NCI-H2227 treated with DMSO at 0.1 percent for 48 hours (cell line): ENCODE results near the gene PTPRU.
"Not testable (repeated sequence)": the region's sequence is repeated elsewhere in the genome, so short reads cannot be mapped to it uniquely, and the experiment has no call there.

ENCODE experiments used
- DNase-seq: peaks from one replicate; lab custom pipeline; 2025; lab: John Stamatoyannopoulos, UW

PTPRU gene

GRCh38 chr1:29290414-29290985 lies 54.2 kb downstream of the PTPRU start:
- no peak for DNase-seq

DNA sequence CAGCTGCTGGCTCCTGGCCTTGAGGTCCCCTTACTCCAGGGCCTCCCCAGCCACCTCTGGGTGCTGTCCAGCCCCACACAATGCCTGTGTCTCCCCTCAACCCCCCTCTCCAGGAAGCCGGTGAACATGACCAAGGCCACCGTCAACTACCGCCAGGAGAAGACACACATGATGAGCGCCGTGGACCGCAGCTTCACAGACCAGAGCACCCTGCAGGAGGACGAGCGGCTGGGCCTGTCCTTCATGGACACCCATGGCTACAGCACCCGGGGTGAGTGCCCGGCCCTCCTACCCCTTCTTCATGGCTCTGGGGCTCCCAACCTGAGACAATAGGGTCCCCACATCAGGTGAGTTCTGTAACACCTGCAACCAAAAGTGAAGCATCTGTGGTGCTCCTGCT lies 55.4 kb downstream of the PTPRU start:
- DNase-seq = no peak

DNA sequence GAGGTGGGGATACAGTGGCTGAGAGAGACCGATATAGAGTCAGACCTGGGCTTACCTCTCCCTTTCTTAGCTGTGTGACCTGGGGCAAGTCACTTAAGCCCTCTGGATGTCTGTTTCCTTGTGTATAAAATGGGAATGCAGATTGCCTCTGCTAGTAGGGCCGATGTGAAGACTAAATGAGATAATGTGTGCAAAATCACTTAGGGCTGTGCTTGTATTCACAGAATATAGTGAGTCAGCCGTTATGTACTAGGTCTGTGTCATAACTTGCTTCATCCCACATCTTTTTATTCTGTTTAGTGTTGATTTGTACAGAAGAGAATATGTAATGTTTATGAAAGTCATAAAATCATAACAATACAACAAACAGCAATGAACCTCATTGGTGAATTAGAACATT lies 56.0 kb downstream of the PTPRU start:
- DNase-seq = no peak

GRCh38 chr1:29297450-29297849 lies 61.1 kb downstream of the PTPRU start:
- no peak for DNase-seq

DNA sequence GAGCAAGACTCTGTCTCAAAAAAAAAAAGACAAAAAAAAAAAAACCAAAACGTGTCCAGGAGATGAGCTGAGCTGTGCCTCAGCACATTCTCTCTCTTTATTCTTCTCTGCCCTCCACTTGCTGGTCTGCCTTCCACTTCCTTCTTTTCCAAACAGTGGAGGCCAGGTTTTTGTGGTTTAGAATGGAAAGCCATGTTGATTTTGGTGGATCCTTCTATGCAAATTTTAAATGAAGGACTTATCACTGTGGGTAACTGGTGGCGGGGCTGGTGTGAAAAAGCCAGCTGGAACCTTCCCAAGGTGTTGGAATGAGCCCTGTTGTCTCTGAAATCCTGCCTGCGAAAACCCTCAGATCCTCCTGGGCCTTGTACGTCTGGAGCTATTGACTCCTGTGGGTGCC lies 61.9 kb downstream of the PTPRU start:
- DNase-seq = no peak

DNA sequence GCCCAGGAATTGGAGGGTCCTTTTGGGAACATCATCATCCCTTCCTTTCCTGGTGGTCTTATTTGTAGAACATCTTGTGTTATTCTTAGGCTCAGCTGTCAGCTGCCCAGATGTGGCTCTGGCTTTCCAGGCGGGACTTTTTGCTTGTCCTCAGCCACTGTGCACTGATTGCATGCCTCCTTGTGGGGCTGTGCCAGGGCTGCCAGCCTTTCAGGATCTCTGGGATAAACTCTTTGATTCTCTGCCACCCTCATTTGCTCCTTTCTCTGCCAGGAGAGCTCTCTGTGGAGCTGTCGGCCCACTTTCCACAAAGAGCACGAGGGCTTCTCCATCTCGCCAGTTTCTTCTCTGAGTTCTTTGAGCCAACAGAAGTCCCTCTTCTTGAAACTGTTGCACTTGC lies 63.1 kb downstream of the PTPRU start:
- no peak for DNase-seq

DNA sequence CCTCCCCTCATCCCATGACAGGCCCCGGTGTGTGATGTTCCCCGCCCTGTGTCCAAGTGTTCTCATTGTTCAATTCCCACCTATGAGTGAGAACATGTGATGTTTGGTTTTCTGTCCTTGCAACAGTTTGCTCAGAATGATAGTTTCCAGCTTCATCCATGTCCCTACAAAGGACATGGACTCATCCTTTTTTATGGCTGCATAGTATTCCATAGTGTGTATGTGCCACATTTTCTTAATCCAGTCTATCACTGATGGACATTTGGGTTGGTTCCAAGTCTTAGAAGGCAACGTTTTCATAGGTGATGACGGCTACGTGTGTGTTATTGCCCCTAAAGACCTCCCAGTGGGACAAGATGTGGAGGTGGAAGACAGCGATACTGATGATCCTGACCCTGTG lies 65.4 kb downstream of the PTPRU start:
- not testable (repeated sequence) for DNase-seq

- no peak for DNase-seq
Measured at GRCh38 chr1:29303201-29304024, 67.1 kb downstream of the PTPRU start.

DNA sequence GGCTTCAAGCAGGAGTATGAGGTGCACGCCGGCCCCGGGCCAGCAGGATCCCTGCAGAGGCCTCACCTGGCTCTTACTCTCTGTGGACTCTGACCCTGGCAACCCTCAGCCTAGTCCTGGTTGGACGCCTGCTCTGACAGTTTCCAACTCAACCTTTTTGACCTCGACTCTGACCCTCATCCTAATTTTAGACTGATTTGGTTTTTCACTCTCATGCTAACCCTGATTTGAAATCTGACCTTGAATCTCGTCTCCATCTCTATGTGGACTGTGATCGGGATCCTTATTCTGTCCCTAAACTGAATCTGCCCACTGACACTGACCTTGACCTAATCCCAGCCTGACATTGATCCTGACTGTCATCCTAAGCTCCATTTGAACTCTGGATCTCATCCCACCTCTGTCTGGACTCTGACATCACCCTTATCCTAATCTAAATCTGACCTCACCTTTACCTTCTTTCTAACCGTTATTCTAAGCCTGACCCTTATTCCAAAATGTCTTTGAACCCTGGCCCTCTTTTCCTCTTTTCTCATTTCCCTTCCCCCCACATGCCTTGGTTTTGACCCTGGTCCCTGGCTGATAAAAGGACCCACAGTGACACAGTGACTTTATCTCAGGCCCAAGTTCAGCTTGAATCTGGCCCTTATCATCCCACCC lies 67.8 kb downstream of the PTPRU start:
- DNase-seq = no peak

DNA sequence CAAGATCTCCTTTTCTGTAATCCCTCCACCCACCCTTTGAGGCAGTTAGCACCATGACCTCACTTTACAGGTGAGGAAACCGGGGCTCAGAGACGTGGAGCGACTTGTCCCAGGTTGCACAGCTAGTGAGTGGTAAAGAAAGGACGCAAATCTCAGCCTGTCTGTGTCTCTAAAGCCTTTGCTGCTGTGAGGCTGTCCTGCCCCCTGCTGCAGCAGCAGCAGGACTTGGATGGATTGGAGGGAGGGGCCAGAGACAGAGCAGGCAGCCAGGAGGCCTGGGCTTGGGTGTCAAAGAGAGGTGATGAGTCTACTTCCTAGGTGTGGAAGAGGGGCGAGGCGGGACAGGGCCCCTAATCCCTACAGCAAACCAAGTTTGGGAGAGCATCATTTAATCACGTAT lies 69.6 kb downstream of the PTPRU start:
- no peak for DNase-seq

DNA sequence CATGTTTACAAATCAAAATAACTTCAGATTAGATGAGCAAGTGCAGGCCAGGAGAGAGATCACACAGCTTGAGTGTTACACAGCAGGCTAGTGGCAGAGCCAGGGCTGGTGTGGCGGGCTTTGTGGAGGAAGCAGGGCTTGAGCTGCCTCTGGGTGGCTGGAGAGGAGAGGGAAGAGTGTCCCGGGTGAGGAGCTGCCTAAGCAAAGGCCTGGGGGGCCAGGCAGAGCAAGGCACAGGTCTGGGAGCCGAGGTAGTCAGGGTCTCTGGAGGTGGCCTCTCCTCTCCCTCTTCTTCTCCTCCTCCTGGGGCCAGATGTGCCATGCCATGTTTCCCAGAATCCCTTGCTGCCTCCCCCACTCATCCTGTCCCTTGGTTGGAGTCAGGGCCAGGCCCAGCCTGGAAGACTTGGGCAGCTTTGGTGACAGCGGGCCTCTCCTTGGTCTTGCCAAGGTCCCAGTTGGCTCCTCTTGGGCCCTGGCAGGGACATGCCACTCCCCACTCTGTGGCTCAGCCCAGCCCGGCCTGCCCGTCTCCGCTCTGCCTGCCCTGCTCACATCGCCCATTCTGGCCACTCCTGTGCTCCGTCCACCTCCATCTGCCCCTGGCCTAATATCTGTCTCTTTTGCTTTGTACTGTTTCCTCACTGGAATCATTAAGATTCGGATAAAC lies 70.3 kb downstream of the PTPRU start:
- DNase-seq = no peak

GRCh38 chr1:29309075-29309474 lies 72.8 kb downstream of the PTPRU start:
- DNase-seq = no peak

DNA sequence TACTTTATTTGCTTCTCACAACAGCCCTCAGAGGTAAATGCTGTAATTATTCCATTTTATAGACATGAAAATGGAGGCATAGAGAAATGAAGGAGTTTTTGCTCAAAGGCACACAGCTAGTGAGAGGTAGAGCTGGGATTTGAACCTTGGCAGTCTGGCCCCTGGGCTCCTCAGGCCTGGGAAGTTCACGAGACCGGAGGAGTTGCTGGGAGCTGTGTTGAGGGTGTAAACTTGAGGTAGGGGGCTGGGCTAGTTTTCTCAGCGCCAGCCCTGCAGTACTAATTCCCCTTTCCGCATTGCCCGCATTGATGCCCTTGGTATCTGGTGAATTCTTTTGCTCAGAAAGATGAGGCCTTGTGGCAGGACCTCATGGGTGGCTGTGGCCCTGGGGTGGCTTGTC lies 73.3 kb downstream of the PTPRU start:
- no peak for DNase-seq

DNA sequence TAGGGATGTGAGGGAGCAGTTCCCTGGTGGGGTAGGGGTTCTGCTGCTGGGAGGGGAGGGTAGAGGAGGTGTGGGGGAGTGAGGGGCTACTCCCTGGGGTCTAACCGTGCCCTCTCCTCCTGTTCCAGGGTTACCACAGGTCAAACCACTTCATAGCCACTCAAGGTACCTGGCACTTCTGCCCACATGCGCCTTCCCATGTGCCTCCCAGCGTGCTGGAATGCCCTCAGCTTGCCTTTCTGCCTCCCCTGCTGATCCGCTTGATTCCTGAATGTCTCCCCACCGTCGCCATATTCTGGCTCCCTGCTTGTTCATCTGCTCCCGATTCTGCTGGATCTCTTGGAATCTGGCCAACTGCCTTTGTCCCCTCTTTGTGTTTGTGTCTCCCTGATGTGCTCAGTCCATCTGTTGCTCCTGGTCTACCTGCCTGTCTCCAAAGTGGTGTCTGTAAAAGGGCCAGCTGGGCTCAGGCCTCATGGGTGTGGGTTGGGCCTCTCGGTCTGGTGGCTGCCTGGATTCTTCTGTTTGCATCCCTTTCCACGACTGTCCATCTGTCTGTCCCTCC lies 74.4 kb downstream of the PTPRU start:
- no peak for DNase-seq

DNA sequence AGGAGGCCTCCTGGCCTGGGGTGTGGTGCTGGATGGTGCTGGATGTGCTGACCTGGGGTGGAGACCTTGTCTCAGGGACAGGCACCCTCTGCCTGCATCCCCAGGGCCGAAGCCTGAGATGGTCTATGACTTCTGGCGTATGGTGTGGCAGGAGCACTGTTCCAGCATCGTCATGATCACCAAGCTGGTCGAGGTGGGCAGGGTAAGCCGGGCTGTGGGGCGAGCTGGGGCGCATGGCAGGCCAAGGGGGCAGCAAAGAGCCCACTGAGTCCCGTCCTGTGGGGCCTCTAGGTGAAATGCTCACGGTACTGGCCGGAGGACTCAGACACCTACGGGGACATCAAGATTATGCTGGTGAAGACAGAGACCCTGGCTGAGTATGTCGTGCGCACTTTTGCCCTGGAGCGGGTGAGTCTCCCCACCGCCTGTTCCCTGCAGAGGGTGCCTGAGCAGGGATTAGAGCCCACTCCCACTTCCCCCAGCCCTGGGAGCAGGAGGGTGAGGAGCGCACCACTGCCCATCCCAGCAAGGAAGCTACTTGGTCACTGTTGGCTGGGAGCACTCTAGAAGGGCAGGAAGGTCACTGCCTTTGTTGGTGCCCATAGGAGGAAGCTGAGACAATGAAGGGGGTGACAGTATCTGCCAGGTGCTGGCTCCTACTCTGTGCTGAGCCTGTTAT lies 75.2 kb downstream of the PTPRU start:
- DNase-seq = no peak

- DNase-seq = no peak
Measured at GRCh38 chr1:29312469-29313461, 76.4 kb downstream of the PTPRU start.

GRCh38 chr1:29314685-29315084 lies 78.4 kb downstream of the PTPRU start:
- not testable (repeated sequence) for DNase-seq

- DNase-seq = no peak
Measured at GRCh38 chr1:29315262-29315661, 78.9 kb downstream of the PTPRU start.

- DNase-seq = no peak
Measured at GRCh38 chr1:29315876-29316275, 79.6 kb downstream of the PTPRU start.

- DNase-seq = no peak
Measured at GRCh38 chr1:29317063-29317915, 81.0 kb downstream of the PTPRU start.
